GM18907 (cell line): ENCODE measurements around the gene KRTAP5-8.
"Not testable (repeated sequence)": the region's sequence is repeated elsewhere in the genome, so short reads cannot be mapped to it uniquely, and the experiment has no call there.

ENCODE experiments used
- ATAC-seq: cut with Tn5 transposase; IDR thresholded peaks from one replicate; pipeline ENCODE4 v1.9.1; 2021; ENCODE audit warnings: mild to moderate bottlenecking, moderate library complexity; ENCODE audit not compliant: unreplicated experiment

The KRTAP5-8 gene

GRCh38 chr11:71505781-71506180 lies 32.0 kb upstream of the KRTAP5-8 start:
- no peak for ATAC-seq

GRCh38 chr11:71507102-71507501 lies 30.7 kb upstream of the KRTAP5-8 start:
- ATAC-seq = no peak

DNA sequence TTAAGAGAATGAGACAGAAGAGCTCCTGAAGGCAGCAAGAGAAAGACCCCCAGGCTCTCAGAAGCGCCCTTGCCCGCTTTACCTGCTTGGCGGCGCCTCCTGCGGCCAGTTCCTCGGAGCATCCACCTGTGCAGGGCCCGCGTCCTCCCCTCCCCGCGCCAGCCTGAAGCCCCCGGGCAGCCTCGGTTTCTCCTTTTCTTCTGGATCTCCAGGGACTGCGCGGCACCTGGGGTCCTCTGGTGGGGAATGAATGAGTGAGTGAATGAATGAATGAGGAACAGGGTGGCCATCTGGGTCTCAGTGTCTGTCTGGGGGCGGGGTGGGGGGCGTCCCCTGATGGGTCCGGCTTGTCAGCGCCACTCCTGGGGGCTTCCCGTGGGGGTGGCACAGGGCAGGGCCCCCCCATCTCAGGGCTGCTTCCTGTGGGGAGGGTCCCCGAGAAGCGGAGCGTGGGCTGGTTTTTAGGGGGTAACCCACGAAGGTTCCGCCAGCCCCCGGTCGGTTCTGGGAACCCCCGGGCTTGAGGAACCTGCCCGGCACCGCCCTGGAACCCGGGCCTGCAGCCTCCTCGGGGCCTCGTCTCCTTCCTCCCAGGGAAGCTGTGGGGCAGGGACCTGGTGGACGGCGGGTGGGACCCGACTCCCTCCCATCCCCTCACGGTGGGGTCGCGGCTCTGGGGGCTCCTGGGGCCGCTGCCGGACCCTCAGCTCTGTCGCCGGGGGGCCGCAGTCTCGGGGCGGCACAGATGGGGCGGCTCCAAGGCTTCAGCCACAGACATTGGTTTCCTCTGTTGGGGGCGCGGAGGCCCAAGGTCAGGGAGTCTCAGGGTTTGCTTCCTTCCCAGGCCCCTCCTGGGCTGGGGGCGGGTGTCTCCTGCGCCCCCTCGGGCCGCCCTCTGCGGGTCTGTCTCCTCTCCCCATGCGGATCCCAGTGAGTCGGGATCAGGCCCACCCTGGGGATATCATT lies 19.0 kb upstream of the KRTAP5-8 start:
- ATAC-seq = no peak

- no peak for ATAC-seq
These were observed 18.3 kb upstream of the KRTAP5-8 start for GRCh38 chr11:71519546-71519945.

GRCh38 chr11:71525188-71525937 lies 12.5 kb upstream of the KRTAP5-8 start:
- ATAC-seq = no peak

- ATAC-seq = no peak
These were observed 11.8 kb upstream of the KRTAP5-8 start for GRCh38 chr11:71525938-71526495.

- ATAC-seq = not testable (repeated sequence)
These were observed 10.8 kb upstream of the KRTAP5-8 start, which contains the start of gene KRTAP5-7 for GRCh38 chr11:71526796-71527575. Gene KRTAP5-7 (plus strand): TSS chr11:71527267. CDS start chr11:71527301, 34 bp downstream.

DNA sequence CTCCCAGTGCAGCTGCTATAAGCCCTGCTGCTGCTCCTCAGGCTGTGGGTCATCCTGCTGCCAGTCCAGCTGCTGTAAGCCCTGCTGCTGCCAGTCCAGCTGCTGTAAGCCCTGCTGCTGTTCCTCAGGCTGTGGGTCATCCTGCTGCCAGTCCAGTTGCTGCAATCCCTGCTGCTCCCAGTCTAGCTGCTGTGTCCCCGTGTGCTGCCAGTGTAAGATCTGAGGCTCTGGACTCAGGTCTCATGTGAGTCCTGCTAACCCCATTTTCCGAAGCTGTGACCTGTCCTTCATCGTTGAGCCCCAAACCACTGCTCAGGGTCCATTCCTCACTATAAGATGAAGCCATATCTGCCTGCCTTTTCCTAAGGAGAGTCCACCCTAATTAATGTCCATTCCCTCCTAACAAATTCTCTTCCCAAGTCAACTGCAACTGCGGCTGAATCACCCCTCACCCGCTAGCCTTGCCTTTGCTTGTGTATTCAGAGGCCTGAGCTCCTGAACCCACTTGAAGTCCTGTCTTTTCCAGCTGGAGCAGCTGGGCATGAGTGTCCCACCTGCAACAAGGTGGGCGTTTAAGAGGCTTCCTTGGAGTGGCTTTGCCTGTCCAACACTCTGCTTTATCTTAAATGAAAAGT lies 10.1 kb upstream of the KRTAP5-8 start:
- no peak for ATAC-seq

GRCh38 chr11:71530602-71531001 lies 7.2 kb upstream of the KRTAP5-8 start:
- ATAC-seq = no peak

GRCh38 chr11:71532036-71532610 lies 5.7 kb upstream of the KRTAP5-8 start:
- no peak for ATAC-seq

DNA sequence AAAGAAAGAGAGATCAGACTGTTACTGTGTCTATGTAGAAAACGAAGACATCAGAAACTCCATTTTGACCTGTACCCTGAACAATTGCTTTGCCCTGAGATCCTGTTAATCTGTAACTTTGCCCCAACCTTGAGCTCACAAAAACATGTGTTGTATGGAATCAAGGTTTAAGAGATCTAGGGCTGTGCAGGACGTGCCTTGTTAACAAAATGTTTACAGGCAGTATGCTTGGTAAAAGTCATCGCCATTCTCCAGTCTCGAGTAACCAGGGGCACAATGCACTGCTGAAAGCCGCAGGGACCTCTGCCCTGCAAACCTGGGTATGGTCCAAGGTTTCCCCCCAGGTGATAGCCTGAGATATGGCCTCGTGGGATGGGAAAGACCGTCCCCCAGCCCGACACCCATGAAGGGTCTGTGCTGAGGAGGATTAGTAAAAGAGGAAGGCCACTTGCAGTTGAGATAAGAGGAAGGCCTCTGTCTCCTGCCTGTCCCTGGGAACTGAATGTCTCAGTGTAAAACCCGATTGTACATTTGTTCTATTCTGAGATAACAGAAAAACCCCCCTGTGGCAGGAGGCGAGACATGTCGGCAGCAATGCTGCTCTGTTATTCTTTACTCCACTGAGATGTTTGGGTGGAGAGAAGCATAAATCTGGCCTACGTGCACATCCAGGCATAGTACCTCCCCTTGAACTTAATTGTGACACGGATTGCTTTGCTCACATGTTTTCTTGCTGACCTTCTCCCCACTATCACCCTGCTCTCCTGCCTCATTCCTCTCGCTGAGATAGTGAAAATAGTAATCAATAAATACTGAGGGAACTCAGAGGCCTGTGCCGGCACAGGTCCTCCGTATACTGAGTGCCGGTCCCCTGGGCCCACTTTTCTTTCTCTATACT lies 2.9 kb upstream of the KRTAP5-8 start:
- not testable (repeated sequence) for ATAC-seq

- ATAC-seq = no peak
These were observed 2.0 kb upstream of the KRTAP5-8 start for GRCh38 chr11:71535825-71536224.

- ATAC-seq = no peak
These were observed 288 bp upstream of the KRTAP5-8 start for GRCh38 chr11:71537537-71537936.

GRCh38 chr11:71538666-71538990 lies 803 bp downstream of the KRTAP5-8 start:
- no peak for ATAC-seq

DNA sequence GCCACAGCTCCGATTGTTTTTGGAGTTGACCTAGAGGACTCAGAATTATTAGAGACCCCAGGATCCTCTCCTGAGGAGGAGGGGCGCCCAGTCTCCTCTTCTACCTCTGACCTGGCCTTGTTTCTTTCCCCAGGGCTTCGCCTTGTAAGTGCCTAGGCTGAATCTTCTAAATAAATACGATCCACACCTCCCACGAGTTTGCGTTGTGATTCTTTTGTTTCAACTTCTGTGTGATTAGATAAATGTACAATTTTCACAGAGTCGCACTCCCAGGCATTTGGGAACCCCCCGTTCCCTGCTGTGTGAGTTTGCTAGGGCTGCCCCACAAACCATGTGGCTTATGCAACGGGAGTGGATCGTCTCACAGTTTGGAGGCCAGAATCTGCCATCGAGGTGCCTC lies 1.2 kb downstream of the KRTAP5-8 start:
- ATAC-seq = no peak

GRCh38 chr11:71539971-71540370 lies 2.1 kb downstream of the KRTAP5-8 start:
- ATAC-seq = not testable (repeated sequence)

DNA sequence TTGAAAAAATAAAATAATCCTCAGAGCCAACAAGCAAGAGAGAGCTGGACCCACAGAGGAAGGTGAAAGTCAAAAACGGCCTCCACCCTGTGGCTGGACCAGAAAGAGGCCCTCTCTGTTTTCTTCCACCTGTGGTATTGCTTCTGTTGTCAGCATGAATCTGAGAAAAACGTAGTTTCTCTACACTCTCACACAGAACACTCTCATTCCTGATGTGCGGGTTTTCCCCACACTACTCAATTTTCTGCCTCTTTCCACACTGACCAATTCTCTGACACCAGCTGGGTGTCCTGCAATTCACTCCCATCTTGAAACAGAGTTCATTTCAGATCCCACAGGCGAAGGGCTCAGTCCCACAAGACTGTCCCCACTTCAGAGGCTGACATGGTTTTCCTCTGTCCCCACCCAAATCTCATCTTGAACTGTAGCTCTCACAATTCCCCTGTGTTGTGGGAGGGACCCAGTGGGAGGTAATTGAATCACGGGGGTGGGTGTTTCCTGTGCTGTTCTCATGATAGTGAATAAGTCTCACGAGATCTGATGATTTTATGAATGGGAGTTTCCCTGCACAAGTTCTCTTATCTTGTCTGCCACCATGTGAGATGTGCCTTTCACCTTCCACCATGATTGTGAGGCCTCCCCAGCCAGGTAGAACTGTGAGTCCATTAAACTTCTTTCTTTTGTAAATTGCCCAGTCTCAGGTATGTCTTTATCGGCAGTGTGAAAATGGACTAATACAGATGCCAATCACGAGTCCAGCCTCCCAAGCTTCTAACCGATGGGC lies 2.9 kb downstream of the KRTAP5-8 start:
- not testable (repeated sequence) for ATAC-seq

DNA sequence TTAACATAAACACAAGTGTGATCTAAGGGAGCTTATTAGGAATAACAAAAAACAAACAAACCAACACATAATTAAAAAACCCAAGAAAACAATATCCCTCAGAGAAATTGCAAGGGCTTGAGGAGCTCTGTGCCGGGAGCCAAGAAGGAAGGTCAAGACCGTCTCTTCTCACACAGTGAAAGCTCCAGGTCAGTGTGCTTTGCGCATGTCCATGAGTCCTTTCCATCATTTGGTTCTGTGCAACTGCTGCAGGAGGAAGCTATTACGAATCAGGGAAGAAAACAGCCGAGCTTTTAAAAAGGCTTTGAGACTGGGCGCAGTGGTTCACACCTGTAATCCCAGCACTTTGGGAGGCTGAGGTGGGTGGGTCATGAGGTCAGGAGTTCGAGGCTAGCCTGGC lies 4.6 kb downstream of the KRTAP5-8 start:
- no peak for ATAC-seq
